Vagina (tissue), 2 donors: ENCODE results near the gene MRTFA. TPM values are rescaled to one million over a fixed set of nuclear protein-coding genes. Genes with fewer than 3 reads are reported as not detected.

Experiments
- DNase-seq, 2 donors: peaks; one replicate each; pipeline ENCODE4 v3.0.0-alpha.2; 2017; ENCODE audit errors: extremely low spot score in 2 of 2
- H3K27ac ChIP-seq: fragments of 200-600 bp; sonication (generic); one replicate; pipeline ENCODE4 v1.5.1; 2019
- H3K27me3 ChIP-seq: fragments of 200-600 bp; sonication (generic); one replicate; pipeline ENCODE4 v1.5.1; 2019
- H3K36me3 ChIP-seq, 2 donors: fragments of 200-600 bp; sonication (generic); one replicate each; pipeline ENCODE4 v1.5.1; 2017 to 2019
- H3K4me1 ChIP-seq: fragments of 200-600 bp; sonication (generic); one replicate; pipeline ENCODE4 v1.5.1; 2019
- H3K4me3 ChIP-seq, 2 donors: fragments of 200-600 bp; sonication (generic); 1 replicate in 1 of 2; 2 replicates in 1 of 2; pipeline ENCODE4 v1.5.1; 2016 to 2019
- H3K9me3 ChIP-seq: fragments of 200-600 bp; sonication (generic); one replicate; pipeline ENCODE4 v1.5.1; 2019
- CTCF ChIP-seq, 3 experiments: fragments of 450-650 bp in 2 of 3; fragments of 200-600 bp in 1 of 3; sonication (generic) in 1 of 3; IDR thresholded peaks; one replicate each; pipeline ENCODE4 v1.5.1; 2017 to 2019; ENCODE audit warnings: antibody characterized with exemption in 3 of 3, mild to moderate bottlenecking in 2 of 3, moderate library complexity in 2 of 3
- POLR2A ChIP-seq, 2 donors: fragments of 450-650 bp; IDR thresholded peaks; one replicate each; pipeline ENCODE4 v1.6.1; 2017; ENCODE audit warnings: antibody characterized with exemption in 2 of 2, mild to moderate bottlenecking in 2 of 2, moderate library complexity in 2 of 2
- POLR2AphosphoS5 ChIP-seq, 2 donors: sonication (generic); formaldehyde crosslinking; IDR thresholded peaks; one replicate each; pipeline ENCODE4 v1.9.0; 2017; ENCODE audit warnings: antibody characterized with exemption in 2 of 2, mild to moderate bottlenecking in 2 of 2, low read depth in 1 of 2; ENCODE audit not compliant: insufficient read depth in 1 of 2
- intact Hi-C: fragments of 100-400 bp; cut with DNase I; formaldehyde crosslinking; loops from one replicate; pipeline ENCODE4 v1.15.1; 2023
- total RNA-seq: library from RNA; depleted of rRNA; stranded (reverse); fragments of >200 nt; gene quantifications from one replicate; pipeline ENCODE4 v1.2.3, GENCODE V29; 2016

Gene MRTFA
- total RNA-seq, 1 donor from 2014 or later: 99.4 TPM

DNA sequence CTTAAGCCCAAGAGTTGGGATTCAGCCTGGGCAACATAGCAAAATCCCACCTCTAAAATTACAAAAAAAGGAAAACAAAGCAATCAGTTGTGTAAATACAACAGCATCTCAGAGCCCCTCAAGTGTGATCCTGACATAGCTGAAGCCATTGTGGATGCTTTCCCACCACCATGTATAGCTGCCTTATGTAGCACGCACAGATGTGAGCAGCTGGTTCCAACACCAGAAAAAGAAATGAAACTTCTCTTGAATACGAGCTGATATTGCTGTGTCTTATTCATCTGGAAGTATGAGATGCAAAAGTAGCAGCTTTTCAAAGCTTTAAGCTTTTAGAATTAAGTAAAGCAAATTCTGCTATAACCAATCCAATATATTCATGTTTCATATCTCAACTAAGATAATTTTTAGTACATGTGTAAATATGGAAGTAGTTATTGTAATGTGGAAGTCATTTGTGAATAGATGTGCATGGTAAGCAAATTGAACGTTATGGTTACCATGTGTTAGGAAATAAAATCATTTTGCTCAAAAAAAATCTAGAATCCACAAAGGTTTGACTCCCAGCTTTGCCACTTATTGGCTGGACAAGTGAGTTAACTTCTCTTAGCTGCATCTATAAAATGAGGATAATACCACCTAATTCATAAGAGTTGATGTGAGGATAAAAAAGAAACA lies 203.0 kb downstream of the MRTFA start:
- Histone ChIP-seq H3K4me1 (peaks cover 14% of the 10 kb centered on the region), H3K4me3 (no peak overlapping the region), H3K36me3 (peaks cover 0 to 30% of the 10 kb centered on the region in 2 donors), H3K27me3 (no peaks in the 10 kb centered on the region), H3K9me3 (no peaks in the 10 kb centered on the region), H3K27ac (no peak overlapping the region)
- intact Hi-C loops: loop anchor here (10.0 kb wide), 1 partner anchor 61 kb away; no protein-coding TSS in a partner anchor
- no peak for DNase-seq
- TF ChIP-seq POLR2AphosphoS5 (IDR thresholded peaks at IDR 0.05; ENCODE audit: insufficient read depth in 1 of 2, low read depth in 1 of 2) (no peak), POLR2A (IDR thresholded peaks at IDR 0.05) (no peak), CTCF (IDR thresholded peaks at IDR 0.05) (no peak)

DNA sequence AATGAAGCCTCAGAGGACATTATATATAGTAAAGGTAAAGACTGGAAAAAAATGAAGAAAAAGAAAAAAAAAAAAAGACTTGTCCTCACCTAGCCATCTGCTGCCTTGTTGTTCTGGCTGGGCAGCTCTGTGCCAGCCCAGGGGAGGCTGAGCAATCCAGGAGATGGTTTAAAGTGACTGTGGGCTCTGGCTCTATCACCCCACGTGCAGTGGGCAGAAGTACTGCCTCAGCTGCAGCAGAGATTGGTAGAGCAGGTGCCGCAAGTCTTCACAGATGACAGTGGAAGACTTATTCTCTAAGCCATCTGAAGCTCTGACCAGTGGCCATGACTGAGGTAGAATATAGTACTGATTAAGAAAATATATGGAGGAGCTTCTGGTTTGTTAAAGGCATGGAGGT lies 203.9 kb downstream of the MRTFA start:
- H3K9me3 ChIP-seq: no peaks in the 10 kb centered on the region
- TF ChIP-seq POLR2A (IDR thresholded peaks at IDR 0.05): no peak
- TF ChIP-seq CTCF (IDR thresholded peaks at IDR 0.05): no peak
- no peak for TF ChIP-seq POLR2AphosphoS5 (IDR thresholded peaks at IDR 0.05; ENCODE audit: insufficient read depth in 1 of 2, low read depth in 1 of 2)
- no peak overlapping the region for H3K27ac ChIP-seq
- H3K4me3 ChIP-seq: no peak overlapping the region
- DNase-seq: no peak
- intact Hi-C loops: loop anchor here (10.0 kb wide), 1 partner anchor 62 kb away; no protein-coding TSS in a partner anchor
- no peaks in the 10 kb centered on the region for H3K27me3 ChIP-seq
- H3K4me1 ChIP-seq: peaks cover 13% of the 10 kb centered on the region
- H3K36me3 ChIP-seq: peaks cover 0 to 34% of the 10 kb centered on the region in 2 donors

DNA sequence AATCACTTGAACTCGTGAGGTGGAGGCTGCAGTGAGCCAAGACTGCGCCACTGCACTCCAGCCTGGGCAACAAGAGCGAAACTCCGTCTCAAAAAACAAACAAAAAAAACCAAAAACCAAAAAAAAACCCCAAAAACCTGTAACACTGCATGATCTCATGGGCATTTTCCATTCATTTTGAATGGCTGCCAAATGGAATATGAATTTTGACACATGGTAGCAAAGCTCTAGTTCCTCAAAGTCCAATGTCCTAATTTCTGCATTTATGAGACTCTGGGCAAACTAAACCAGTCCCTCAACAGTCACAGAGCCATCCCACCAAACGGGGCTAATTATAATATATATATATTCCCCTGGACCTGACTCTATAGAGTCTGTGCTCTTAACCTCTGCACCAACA lies 204.4 kb downstream of the MRTFA start:
- Histone ChIP-seq H3K27ac (no peak overlapping the region), H3K27me3 (no peaks in the 10 kb centered on the region), H3K4me1 (peaks cover 8% of the 10 kb centered on the region), H3K9me3 (no peaks in the 10 kb centered on the region), H3K4me3 (no peak overlapping the region), H3K36me3 (peaks cover 0 to 38% of the 10 kb centered on the region in 2 donors)
- TF ChIP-seq POLR2A (IDR thresholded peaks at IDR 0.05): no peak
- no peak for TF ChIP-seq CTCF (IDR thresholded peaks at IDR 0.05)
- TF ChIP-seq POLR2AphosphoS5 (IDR thresholded peaks at IDR 0.05; ENCODE audit: insufficient read depth in 1 of 2, low read depth in 1 of 2): no peak
- intact Hi-C loops: loop anchor here (10.0 kb wide), 1 partner anchor 63 kb away; no protein-coding TSS in a partner anchor
- DNase-seq: no peak

DNA sequence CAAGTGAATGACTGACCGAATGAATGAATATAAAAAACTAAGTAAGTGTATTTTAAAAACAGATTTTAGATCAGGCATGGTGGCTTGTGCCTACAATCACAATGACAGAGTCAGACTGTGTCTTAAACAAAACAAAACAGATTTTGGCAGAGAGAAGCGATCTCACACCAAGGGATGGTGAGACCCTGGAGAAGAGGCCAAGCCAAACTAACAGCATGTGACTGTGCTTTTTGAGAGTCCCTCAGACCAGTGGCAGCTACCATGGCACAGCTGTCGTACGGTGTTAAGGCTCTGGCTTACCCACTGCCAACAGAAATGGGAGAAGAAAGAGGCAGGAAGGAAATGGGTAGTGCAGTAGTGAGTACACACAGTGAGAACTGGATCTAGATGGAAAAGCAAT lies 205.5 kb downstream of the MRTFA start:
- Histone ChIP-seq H3K36me3 (peaks cover 0 to 38% of the 10 kb centered on the region in 2 donors), H3K27me3 (no peaks in the 10 kb centered on the region), H3K4me3 (no peak overlapping the region), H3K27ac (no peak overlapping the region), H3K4me1 (no peaks in the 10 kb centered on the region), H3K9me3 (no peaks in the 10 kb centered on the region)
- DNase-seq: no peak
- TF ChIP-seq POLR2A (IDR thresholded peaks at IDR 0.05) (no peak), CTCF (IDR thresholded peaks at IDR 0.05) (no peak), POLR2AphosphoS5 (IDR thresholded peaks at IDR 0.05; ENCODE audit: insufficient read depth in 1 of 2, low read depth in 1 of 2) (no peak)
- intact Hi-C loops: loop anchor here (10.0 kb wide), 1 partner anchor 64 kb away; no protein-coding TSS in a partner anchor

GRCh38 chr22:40429481-40429880 lies 207.0 kb downstream of the MRTFA start:
- no peaks in the 10 kb centered on the region for H3K27me3 ChIP-seq
- intact Hi-C loops: no loop called here
- no peaks in the 10 kb centered on the region for H3K9me3 ChIP-seq
- no peak for TF ChIP-seq POLR2A (IDR thresholded peaks at IDR 0.05)
- TF ChIP-seq CTCF (IDR thresholded peaks at IDR 0.05): no peak
- no peak for TF ChIP-seq POLR2AphosphoS5 (IDR thresholded peaks at IDR 0.05; ENCODE audit: insufficient read depth in 1 of 2, low read depth in 1 of 2)
- no peak overlapping the region for H3K27ac ChIP-seq
- H3K4me1 ChIP-seq: no peaks in the 10 kb centered on the region
- no peak for DNase-seq
- H3K36me3 ChIP-seq: peaks cover 0 to 42% of the 10 kb centered on the region in 2 donors
- no peak overlapping the region for H3K4me3 ChIP-seq
